Measurements from ENCODE around the gene FAM161B. TPM values are rescaled to one million over a fixed set of nuclear protein-coding genes. Genes with fewer than 3 reads are reported as not detected.

Gene FAM161B
- total RNA-seq, 1 donor from 2014 or later = 3.7 TPM

DNA sequence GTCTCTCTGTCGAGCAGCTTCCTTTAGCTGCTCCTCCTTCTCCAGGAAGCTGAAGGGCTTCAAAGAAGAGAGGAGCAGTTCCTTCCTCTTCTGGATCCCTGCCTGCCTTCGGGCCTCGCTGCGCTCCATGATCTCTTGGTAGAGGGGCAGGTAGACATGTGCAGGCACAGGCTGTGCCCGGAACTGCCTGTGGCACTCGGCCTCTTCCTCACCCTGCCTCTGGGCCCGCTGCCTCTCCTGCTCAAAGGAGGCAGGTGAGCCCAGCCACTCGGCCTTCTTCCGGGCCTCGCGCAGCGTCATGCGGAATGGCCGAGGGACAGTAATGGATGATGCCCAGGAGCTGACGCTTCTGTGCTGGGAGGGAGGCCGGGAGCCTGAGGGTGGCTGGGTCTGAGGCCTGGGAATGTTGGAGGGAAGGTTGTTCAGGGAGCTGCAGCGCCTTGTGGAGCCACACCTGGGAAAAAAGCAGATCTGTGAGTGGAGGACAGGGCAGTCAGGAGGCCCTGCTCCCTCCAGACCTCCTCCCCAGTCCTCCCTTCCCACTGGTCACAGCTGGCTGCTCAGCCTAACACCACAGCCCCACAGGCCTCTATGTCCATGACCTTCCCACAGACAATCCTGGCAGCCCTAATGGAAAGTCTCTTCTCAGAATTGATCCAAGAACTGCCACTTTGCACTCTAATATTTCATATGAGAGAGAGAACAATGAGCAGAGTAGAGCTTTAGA lies 5.3 kb downstream of the FAM161B start:
- Mint-ChIP-seq H3K4me3 (ENCODE audit: low read depth) (no peak overlapping the region), H3K27me3 (peaks cover 85% of the 10 kb centered on the region), H3K4me1 (ENCODE audit: low read depth) (peaks cover 2% of the 10 kb centered on the region), H3K9me3 (ENCODE audit: low read depth) (no peaks in the 10 kb centered on the region), H3K27ac (peak overlapping the region; percentile 52), H3K36me3 (ENCODE audit: insufficient read depth) (peaks cover 17% of the 10 kb centered on the region)
- TF ChIP-seq, protein P1, sequence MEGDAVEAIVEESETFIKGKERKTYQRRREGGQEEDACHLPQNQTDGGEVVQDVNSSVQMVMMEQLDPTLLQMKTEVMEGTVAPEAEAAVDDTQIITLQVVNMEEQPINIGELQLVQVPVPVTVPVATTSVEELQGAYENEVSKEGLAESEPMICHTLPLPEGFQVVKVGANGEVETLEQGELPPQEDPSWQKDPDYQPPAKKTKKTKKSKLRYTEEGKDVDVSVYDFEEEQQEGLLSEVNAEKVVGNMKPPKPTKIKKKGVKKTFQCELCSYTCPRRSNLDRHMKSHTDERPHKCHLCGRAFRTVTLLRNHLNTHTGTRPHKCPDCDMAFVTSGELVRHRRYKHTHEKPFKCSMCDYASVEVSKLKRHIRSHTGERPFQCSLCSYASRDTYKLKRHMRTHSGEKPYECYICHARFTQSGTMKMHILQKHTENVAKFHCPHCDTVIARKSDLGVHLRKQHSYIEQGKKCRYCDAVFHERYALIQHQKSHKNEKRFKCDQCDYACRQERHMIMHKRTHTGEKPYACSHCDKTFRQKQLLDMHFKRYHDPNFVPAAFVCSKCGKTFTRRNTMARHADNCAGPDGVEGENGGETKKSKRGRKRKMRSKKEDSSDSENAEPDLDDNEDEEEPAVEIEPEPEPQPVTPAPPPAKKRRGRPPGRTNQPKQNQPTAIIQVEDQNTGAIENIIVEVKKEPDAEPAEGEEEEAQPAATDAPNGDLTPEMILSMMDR (IDR thresholded peaks at IDR 0.05; ENCODE audit: unreplicated experiment) = no peak
- no peak for DNase-seq (ENCODE audit: low spot score, unreplicated experiment)

DNA sequence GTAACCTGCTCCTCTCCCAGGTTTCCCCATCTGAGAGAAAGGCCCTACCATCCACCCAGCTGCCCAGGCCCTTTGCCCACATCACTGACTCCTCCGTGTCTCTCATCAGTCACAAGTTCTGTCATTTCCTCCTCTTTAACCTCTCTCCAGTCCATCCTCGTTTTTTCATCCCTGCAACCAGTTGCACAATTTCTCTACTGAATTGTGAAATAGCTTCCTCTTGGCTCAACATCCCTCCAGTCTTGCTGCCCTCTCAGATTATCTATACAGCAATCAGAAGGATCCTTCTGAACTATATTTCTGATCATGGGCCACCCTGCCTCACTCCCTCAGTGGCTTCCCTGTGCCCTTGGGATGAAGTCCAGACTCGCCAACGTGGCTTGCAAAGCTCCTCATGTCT lies 6.8 kb downstream of the FAM161B start:
- Mint-ChIP-seq H3K27ac (no peak overlapping the region), H3K4me3 (ENCODE audit: low read depth) (no peak overlapping the region), H3K4me1 (ENCODE audit: low read depth) (peaks cover 2% of the 10 kb centered on the region), H3K9me3 (ENCODE audit: low read depth) (no peaks in the 10 kb centered on the region), H3K36me3 (ENCODE audit: insufficient read depth) (peaks cover 17% of the 10 kb centered on the region), H3K27me3 (peaks cover 83% of the 10 kb centered on the region)
- no peak for DNase-seq (ENCODE audit: low spot score, unreplicated experiment)
- TF ChIP-seq, protein P1 (IDR thresholded peaks at IDR 0.05; ENCODE audit: unreplicated experiment) = no peak

DNA sequence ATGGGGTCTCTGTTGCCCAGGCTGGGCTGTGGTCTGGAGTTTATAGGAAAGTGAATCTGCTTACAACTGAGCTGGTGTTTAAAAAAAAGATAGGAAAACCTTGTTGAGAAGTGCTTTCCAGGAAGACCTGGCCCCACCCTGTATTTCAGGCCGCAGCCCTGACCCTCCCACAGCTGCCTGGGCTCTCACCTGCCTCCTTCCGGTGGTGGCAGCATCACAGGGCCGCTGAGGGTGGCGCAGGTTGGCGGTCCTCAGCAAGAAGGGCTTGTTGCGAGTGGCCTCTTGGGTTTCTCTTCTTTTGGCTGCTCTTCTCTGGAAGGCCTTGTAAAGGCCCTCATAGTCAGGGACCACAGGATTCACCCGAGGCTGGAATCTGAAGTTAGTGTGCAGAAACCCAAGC lies 7.7 kb downstream of the FAM161B start:
- DNase-seq (ENCODE audit: low spot score, unreplicated experiment) = no peak

DNA sequence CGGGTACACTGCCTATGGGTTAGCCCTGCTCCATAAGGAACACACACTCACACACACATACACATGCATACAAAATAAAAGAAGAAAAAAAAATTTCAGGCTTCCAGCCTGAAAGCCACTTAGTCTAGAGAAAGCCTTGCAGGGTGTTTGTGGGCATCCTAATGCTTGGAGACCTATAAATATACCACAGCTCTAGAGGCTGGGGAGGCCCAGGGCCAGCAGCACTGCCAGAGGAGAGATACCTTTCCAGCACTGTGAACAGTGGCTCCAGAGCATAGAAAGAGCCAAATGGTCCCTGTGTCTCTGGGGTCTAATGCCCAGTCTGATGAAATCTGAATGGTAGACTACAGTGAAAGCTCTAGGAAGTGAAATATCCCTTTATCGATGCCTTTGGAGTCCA lies 12.9 kb downstream of the FAM161B start:
- Mint-ChIP-seq H3K27ac (no peak overlapping the region), H3K36me3 (ENCODE audit: insufficient read depth) (peaks cover 18% of the 10 kb centered on the region)

More for the DNA sequence above, 7.7 kb downstream of the FAM161B start:
- H3K27ac Mint-ChIP-seq = no peak overlapping the region
- peaks cover 2% of the 10 kb centered on the region for H3K4me1 Mint-ChIP-seq (ENCODE audit: low read depth)
- H3K9me3 Mint-ChIP-seq (ENCODE audit: low read depth) = no peaks in the 10 kb centered on the region
- TF ChIP-seq, protein P1 (IDR thresholded peaks at IDR 0.05; ENCODE audit: unreplicated experiment) = no peak
- H3K27me3 Mint-ChIP-seq = peaks cover 79% of the 10 kb centered on the region
- H3K36me3 Mint-ChIP-seq (ENCODE audit: insufficient read depth) = peaks cover 18% of the 10 kb centered on the region
- no peak overlapping the region for H3K4me3 Mint-ChIP-seq (ENCODE audit: low read depth)

DNA sequence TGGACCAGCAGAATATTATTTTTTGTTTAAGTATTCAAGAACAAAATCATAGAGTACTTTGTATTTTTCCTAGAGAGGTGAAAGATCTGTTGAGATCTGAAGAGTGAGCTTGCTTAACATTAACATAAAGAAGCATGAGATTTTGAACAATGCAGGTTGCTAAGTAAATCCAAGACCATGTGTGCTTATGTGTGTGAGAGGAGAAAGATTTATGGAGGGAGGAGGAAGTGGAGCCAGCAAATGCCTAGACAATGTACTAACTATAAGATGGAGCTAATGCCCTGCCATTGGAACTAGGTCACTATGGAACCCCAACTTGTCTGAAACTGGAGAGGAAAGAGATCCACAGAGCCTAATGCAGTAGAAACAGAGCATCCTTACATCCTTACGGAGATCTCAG lies 13.3 kb downstream of the FAM161B start:
- Mint-ChIP-seq H3K36me3 (ENCODE audit: insufficient read depth) (peaks cover 19% of the 10 kb centered on the region), H3K9me3 (ENCODE audit: low read depth) (no peaks in the 10 kb centered on the region), H3K27ac (no peak overlapping the region), H3K27me3 (peaks cover 36% of the 10 kb centered on the region), H3K4me1 (ENCODE audit: low read depth) (no peaks in the 10 kb centered on the region), H3K4me3 (ENCODE audit: low read depth) (no peak overlapping the region)
- TF ChIP-seq, protein P1 (IDR thresholded peaks at IDR 0.05; ENCODE audit: unreplicated experiment) = no peak
- no peak for DNase-seq (ENCODE audit: low spot score, unreplicated experiment)

More for the DNA sequence above, 12.9 kb downstream of the FAM161B start:
- no peak overlapping the region for H3K4me3 Mint-ChIP-seq (ENCODE audit: low read depth)
- peaks cover 40% of the 10 kb centered on the region for H3K27me3 Mint-ChIP-seq
- TF ChIP-seq, protein P1 (IDR thresholded peaks at IDR 0.05; ENCODE audit: unreplicated experiment) = no peak
- no peak for DNase-seq (ENCODE audit: low spot score, unreplicated experiment)
- no peaks in the 10 kb centered on the region for H3K4me1 Mint-ChIP-seq (ENCODE audit: low read depth)
- no peaks in the 10 kb centered on the region for H3K9me3 Mint-ChIP-seq (ENCODE audit: low read depth)

Data from progenitor cell of endocrine pancreas (in vitro differentiated cells).